Measurements from ENCODE around the gene KDM2A.
A peak's percentile ranks its signal among the peaks of the same experiment; 100 is the strongest.

KDM2A gene

GRCh38 chr11:67262731-67263675, 143.9 kb downstream of the KDM2A start:
- peak; percentile 54 for DNase-seq

GRCh38 chr11:67264260-67264659, 145.2 kb downstream of the KDM2A start:
- DNase-seq = no peak

- no peak for DNase-seq
Observed at GRCh38 chr11:67264877-67265632, 146.0 kb downstream of the KDM2A start.

- peak; percentile 8 for DNase-seq
Observed at GRCh38 chr11:67265633-67266448, 146.8 kb downstream of the KDM2A start.

GRCh38 chr11:67266449-67267187, 147.6 kb downstream of the KDM2A start, which contains the start of gene GRK2:
TSS of gene GRK2 (plus strand) at chr11:67266473. CDS start at chr11:67266700, 227 bp downstream.
- peak; percentile 47 for DNase-seq

GRCh38 chr11:67267188-67268080, 148.4 kb downstream of the KDM2A start:
- peak; percentile 6 for DNase-seq

GRCh38 chr11:67268081-67268961, 149.3 kb downstream of the KDM2A start:
- no peak for DNase-seq

- no peak for DNase-seq
Observed at GRCh38 chr11:67268962-67269268, 149.9 kb downstream of the KDM2A start.

- peak; percentile 55 for DNase-seq
Observed at GRCh38 chr11:67269401-67270255, 150.6 kb downstream of the KDM2A start.

GRCh38 chr11:67270256-67271204, 151.5 kb downstream of the KDM2A start:
- peak; percentile 42 for DNase-seq

- no peak for DNase-seq
Observed at GRCh38 chr11:67271205-67271540, 152.1 kb downstream of the KDM2A start.

GRCh38 chr11:67271541-67272284, 152.7 kb downstream of the KDM2A start:
- DNase-seq = peak; percentile 61

- DNase-seq = no peak
Observed at GRCh38 chr11:67272327-67273259, 153.5 kb downstream of the KDM2A start.

- no peak for DNase-seq
Observed at GRCh38 chr11:67273260-67273990, 154.4 kb downstream of the KDM2A start.

All from NCI-H2171 treated with DMSO at 0.1 percent for 48 hours (cell line).